PFSK-1 (cell line): ENCODE measurements around the gene TPSD1.

Experiments used
- FOXP2 ChIP-seq: optimal IDR thresholded peaks from 2 replicates; pipeline ENCODE3; 2011; ENCODE audit warnings: borderline replicate concordance, control low read depth, inconsistent platforms; ENCODE audit not compliant: insufficient read depth; ENCODE audit errors: extremely low read length, extremely low read depth
- POLR2AphosphoS5 ChIP-seq: IDR thresholded peaks from 2 replicates; pipeline ENCODE4 v1.6.1; 2012; ENCODE audit warnings: low read depth, mild to moderate bottlenecking, control low read depth, low read length, moderate library complexity
- REST ChIP-seq, 2 experiments: IDR thresholded peaks; 2 replicates each; pipeline versions ENCODE4 v1.6.1 to v1.8.0; 2011 to 2012; ENCODE audit warnings: low read depth in 2 of 2, low read length in 2 of 2, control low read depth in 1 of 2, inconsistent platforms in 1 of 2, mild to moderate bottlenecking in 1 of 2, moderate library complexity in 1 of 2; ENCODE audit not compliant: insufficient read depth in 1 of 2
- SIN3A ChIP-seq: IDR thresholded peaks from 2 replicates; pipeline ENCODE4 v1.6.1; 2012; ENCODE audit warnings: mild to moderate bottlenecking, low read length, moderate library complexity, borderline replicate concordance; ENCODE audit not compliant: insufficient read depth

- TF ChIP-seq POLR2AphosphoS5 (no peak), REST (IDR thresholded peaks at IDR 0.05; ENCODE audit: insufficient read depth in 1 of 2, low read depth in 2 of 2, low read length in 2 of 2) (no peak), SIN3A (no peak), FOXP2 (no peak)
These were observed 25.6 kb downstream of the TPSD1 start for GRCh38 chr16:1281517-1281916.
